ENCODE measurements around the gene EXT2. TPM values are rescaled to one million over a fixed set of nuclear protein-coding genes. Genes with fewer than 3 reads are reported as not detected.

EXT2 gene
- total RNA-seq, 1 experiment from 2014 or later = 163 TPM

- DNase-seq (ENCODE audit: low spot score) = no peak
Measured at GRCh38 chr11:44267006-44267749, 171.7 kb downstream of the EXT2 start.

- no peak for DNase-seq (ENCODE audit: low spot score)
Measured at GRCh38 chr11:44267750-44268613, 172.5 kb downstream of the EXT2 start.

- no peak for DNase-seq (ENCODE audit: low spot score)
Measured at GRCh38 chr11:44268614-44269080, 173.2 kb downstream of the EXT2 start.

GRCh38 chr11:44269369-44270351 lies 174.2 kb downstream of the EXT2 start:
- DNase-seq (ENCODE audit: low spot score) = no peak

- DNase-seq (ENCODE audit: low spot score) = no peak
Measured at GRCh38 chr11:44270403-44271273, 175.2 kb downstream of the EXT2 start.

- no peak for DNase-seq (ENCODE audit: low spot score)
Measured at GRCh38 chr11:44271286-44271685, 175.8 kb downstream of the EXT2 start.

GRCh38 chr11:44274404-44274803 lies 178.9 kb downstream of the EXT2 start:
- no peak for DNase-seq (ENCODE audit: low spot score)

GRCh38 chr11:44275241-44275640 lies 179.8 kb downstream of the EXT2 start:
- no peak for DNase-seq (ENCODE audit: low spot score)

GRCh38 chr11:44275961-44276550 lies 180.6 kb downstream of the EXT2 start:
- no peak for DNase-seq (ENCODE audit: low spot score)

GRCh38 chr11:44277196-44278090 lies 182.0 kb downstream of the EXT2 start:
- no peak for DNase-seq (ENCODE audit: low spot score)

- DNase-seq (ENCODE audit: low spot score) = no peak
Measured at GRCh38 chr11:44279483-44279882, 184.0 kb downstream of the EXT2 start.

- no peak for DNase-seq (ENCODE audit: low spot score)
Measured at GRCh38 chr11:44280257-44280656, 184.8 kb downstream of the EXT2 start.

- DNase-seq (ENCODE audit: low spot score) = no peak
Measured at GRCh38 chr11:44281151-44281550, 185.7 kb downstream of the EXT2 start.

GRCh38 chr11:44282620-44283019 lies 187.1 kb downstream of the EXT2 start:
- DNase-seq (ENCODE audit: low spot score) = no peak

- DNase-seq (ENCODE audit: low spot score) = no peak
Measured at GRCh38 chr11:44285756-44286155, 190.3 kb downstream of the EXT2 start.

GRCh38 chr11:44286268-44286880 lies 190.9 kb downstream of the EXT2 start:
- peak; percentile 50 for DNase-seq (ENCODE audit: low spot score)

- no peak for DNase-seq (ENCODE audit: low spot score)
Measured at GRCh38 chr11:44286911-44287310, 191.4 kb downstream of the EXT2 start.

GRCh38 chr11:44288133-44288526 lies 192.7 kb downstream of the EXT2 start:
- no peak for DNase-seq (ENCODE audit: low spot score)

GRCh38 chr11:44290208-44290607 lies 194.7 kb downstream of the EXT2 start:
- peak; percentile 23 for DNase-seq (ENCODE audit: low spot score)
